Neural crest cell (in vitro differentiated cells): ENCODE results near the gene CES2. TPM values are rescaled to one million over a fixed set of nuclear protein-coding genes. Genes with fewer than 3 reads are reported as not detected.

Source experiments
- DNase-seq: peaks from one replicate; pipeline ENCODE4 v3.0.0; 2021; ENCODE audit warnings: low read depth, mixed read lengths, low spot score
- H3K27ac Mint-ChIP-seq: one replicate; pipeline ENCODE4 v1.8.0; 2021; ENCODE audit warnings: mild to moderate bottlenecking, mixed read lengths; ENCODE audit not compliant: unreplicated experiment
- H3K27me3 Mint-ChIP-seq: 2 replicates; pipeline ENCODE4 v1.8.0; 2021; ENCODE audit warnings: low read depth, mild to moderate bottlenecking, mixed read lengths
- H3K36me3 Mint-ChIP-seq: 2 replicates; pipeline ENCODE4 v1.8.0; 2021; ENCODE audit warnings: low read depth, mild to moderate bottlenecking, mixed read lengths
- H3K4me1 Mint-ChIP-seq: 2 replicates; pipeline ENCODE4 v1.8.0; 2021; ENCODE audit warnings: mixed read lengths
- H3K4me3 Mint-ChIP-seq: one replicate; pipeline ENCODE4 v1.8.0; 2021; ENCODE audit warnings: mild to moderate bottlenecking, mixed read lengths
- H3K9me3 Mint-ChIP-seq: 2 replicates; pipeline ENCODE4 v1.8.0; 2021; ENCODE audit warnings: mixed read lengths
- total RNA-seq: library from RNA; stranded (reverse); gene quantifications from 2 replicates; pipeline ENCODE4 v1.2.1, GENCODE V29; 2021
- TF ChIP-seq, protein P1 (sequence below): fragments of 200-600 bp; sonication (generic); conservative IDR thresholded peaks from 2 replicates; pipeline ENCODE4 v1.5.0; 2021; ENCODE audit warnings: antibody characterized with exemption, mild to moderate bottlenecking

The CES2 gene
- total RNA-seq, 1 donor from 2014 or later, result 52.5 TPM

DNA sequence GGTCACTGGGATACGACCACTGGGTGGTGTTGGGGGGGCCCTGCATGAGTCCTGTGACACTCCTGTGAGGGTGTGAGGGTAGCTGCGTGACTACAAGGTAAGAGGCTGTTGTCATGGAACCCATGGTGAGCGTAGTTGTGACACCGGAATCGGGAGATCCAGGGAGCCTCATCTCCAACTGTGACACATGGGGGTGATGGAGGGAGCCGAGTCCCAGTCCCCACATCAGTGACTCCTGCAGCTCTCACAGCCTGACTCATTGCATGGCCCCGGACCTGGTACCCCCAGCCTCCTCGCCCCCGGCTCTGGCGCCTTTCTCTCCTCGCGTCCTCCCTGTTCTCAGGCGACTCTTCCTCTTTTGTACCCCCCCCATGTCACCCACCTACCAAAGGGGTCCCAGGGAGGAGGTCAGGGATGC lies 30.9 kb upstream of the CES2 start:
- no peaks in the 10 kb centered on the region for H3K9me3 Mint-ChIP-seq
- H3K27me3 Mint-ChIP-seq, result peaks cover 5% of the 10 kb centered on the region
- DNase-seq, result no peak
- H3K4me3 Mint-ChIP-seq, result no peak overlapping the region
- H3K36me3 Mint-ChIP-seq, result no peaks in the 10 kb centered on the region
- no peak overlapping the region for H3K27ac Mint-ChIP-seq
- TF ChIP-seq, protein P1, sequence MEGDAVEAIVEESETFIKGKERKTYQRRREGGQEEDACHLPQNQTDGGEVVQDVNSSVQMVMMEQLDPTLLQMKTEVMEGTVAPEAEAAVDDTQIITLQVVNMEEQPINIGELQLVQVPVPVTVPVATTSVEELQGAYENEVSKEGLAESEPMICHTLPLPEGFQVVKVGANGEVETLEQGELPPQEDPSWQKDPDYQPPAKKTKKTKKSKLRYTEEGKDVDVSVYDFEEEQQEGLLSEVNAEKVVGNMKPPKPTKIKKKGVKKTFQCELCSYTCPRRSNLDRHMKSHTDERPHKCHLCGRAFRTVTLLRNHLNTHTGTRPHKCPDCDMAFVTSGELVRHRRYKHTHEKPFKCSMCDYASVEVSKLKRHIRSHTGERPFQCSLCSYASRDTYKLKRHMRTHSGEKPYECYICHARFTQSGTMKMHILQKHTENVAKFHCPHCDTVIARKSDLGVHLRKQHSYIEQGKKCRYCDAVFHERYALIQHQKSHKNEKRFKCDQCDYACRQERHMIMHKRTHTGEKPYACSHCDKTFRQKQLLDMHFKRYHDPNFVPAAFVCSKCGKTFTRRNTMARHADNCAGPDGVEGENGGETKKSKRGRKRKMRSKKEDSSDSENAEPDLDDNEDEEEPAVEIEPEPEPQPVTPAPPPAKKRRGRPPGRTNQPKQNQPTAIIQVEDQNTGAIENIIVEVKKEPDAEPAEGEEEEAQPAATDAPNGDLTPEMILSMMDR, result no peak
- H3K4me1 Mint-ChIP-seq, result peaks cover 6% of the 10 kb centered on the region

DNA sequence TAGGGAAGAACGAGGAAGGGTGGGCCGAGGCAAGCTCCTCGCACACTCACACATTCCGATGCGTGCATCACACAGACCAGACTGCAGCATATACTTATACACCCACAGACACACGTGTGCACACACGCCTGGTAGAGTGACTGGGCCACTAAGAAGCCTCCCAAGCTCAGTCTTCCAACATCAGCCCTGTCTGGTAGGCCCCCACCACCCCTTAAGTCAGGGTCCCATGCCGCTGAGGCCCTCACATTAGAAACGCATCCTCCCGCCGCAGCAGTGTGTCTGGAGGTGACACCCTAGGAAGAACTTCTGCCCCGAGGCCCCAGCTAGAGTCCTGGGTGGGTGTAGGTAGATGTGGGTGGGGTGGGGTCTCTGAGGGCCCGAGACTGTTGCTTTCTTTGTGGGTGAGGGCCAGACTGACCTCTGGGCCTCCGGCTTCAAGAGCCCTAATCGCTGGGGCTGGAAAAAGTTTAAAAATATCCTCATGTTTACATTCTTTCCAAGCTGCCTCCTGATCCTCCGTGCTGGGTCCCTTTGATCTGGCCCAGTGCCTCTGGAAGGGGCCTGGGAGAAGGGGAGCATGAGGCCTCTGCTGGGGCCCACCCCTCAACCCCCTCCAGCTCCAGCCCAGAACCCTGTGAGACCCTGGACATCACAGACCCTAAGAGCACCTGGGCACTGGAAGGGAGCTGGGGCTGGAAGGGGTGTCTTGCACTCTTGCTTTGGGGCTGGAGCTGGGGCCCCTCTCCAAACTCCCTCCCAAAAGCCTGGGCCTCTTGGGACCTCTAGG lies 30.3 kb upstream of the CES2 start:
- TF ChIP-seq, protein P1, result no peak
- H3K27me3 Mint-ChIP-seq, result peaks cover 5% of the 10 kb centered on the region
- no peak overlapping the region for H3K4me3 Mint-ChIP-seq
- no peak for DNase-seq
- no peak overlapping the region for H3K27ac Mint-ChIP-seq
- no peaks in the 10 kb centered on the region for H3K9me3 Mint-ChIP-seq
- peaks cover under 1% of the 10 kb centered on the region for H3K4me1 Mint-ChIP-seq
- H3K36me3 Mint-ChIP-seq, result no peaks in the 10 kb centered on the region

- H3K4me1 Mint-ChIP-seq, result no peaks in the 10 kb centered on the region
- no peak for DNase-seq
- TF ChIP-seq, protein P1, result no peak
- H3K27ac Mint-ChIP-seq, result no peak overlapping the region
- peaks cover 5% of the 10 kb centered on the region for H3K27me3 Mint-ChIP-seq
- no peaks in the 10 kb centered on the region for H3K36me3 Mint-ChIP-seq
- H3K4me3 Mint-ChIP-seq, result no peak overlapping the region
- no peaks in the 10 kb centered on the region for H3K9me3 Mint-ChIP-seq
Observed at GRCh38 chr16:66905633-66906539, 29.4 kb upstream of the CES2 start.

GRCh38 chr16:66906916-66907836 lies 28.1 kb upstream of the CES2 start:
- H3K27ac Mint-ChIP-seq, result no peak overlapping the region
- TF ChIP-seq, protein P1, result no peak
- no peaks in the 10 kb centered on the region for H3K36me3 Mint-ChIP-seq
- H3K4me3 Mint-ChIP-seq, result no peak overlapping the region
- no peak for DNase-seq
- H3K9me3 Mint-ChIP-seq, result no peaks in the 10 kb centered on the region
- H3K4me1 Mint-ChIP-seq, result no peaks in the 10 kb centered on the region
- H3K27me3 Mint-ChIP-seq, result peaks cover 5% of the 10 kb centered on the region

GRCh38 chr16:66908116-66908515 lies 27.2 kb upstream of the CES2 start:
- H3K27me3 Mint-ChIP-seq, result peaks cover 5% of the 10 kb centered on the region
- H3K4me3 Mint-ChIP-seq, result no peak overlapping the region
- H3K27ac Mint-ChIP-seq, result no peak overlapping the region
- no peaks in the 10 kb centered on the region for H3K4me1 Mint-ChIP-seq
- H3K9me3 Mint-ChIP-seq, result no peaks in the 10 kb centered on the region
- no peaks in the 10 kb centered on the region for H3K36me3 Mint-ChIP-seq
- DNase-seq, result no peak
- TF ChIP-seq, protein P1, result no peak
